Activated naive CD4-positive, alpha-beta T cell treated with anti-CD3 and anti-CD28 coated beads, Interleukin-2, amount 50 U/mL, for 16 hours (primary cell): Measurements from ENCODE around the gene GPR156.
"Not testable (repeated sequence)": the region's sequence is repeated elsewhere in the genome, so short reads cannot be mapped to it uniquely, and the experiment has no call there.

Experiments
- DNase-seq: peaks from one replicate; pipeline ENCODE4 v3.0.0-alpha.2; 2020

The GPR156 gene

DNA sequence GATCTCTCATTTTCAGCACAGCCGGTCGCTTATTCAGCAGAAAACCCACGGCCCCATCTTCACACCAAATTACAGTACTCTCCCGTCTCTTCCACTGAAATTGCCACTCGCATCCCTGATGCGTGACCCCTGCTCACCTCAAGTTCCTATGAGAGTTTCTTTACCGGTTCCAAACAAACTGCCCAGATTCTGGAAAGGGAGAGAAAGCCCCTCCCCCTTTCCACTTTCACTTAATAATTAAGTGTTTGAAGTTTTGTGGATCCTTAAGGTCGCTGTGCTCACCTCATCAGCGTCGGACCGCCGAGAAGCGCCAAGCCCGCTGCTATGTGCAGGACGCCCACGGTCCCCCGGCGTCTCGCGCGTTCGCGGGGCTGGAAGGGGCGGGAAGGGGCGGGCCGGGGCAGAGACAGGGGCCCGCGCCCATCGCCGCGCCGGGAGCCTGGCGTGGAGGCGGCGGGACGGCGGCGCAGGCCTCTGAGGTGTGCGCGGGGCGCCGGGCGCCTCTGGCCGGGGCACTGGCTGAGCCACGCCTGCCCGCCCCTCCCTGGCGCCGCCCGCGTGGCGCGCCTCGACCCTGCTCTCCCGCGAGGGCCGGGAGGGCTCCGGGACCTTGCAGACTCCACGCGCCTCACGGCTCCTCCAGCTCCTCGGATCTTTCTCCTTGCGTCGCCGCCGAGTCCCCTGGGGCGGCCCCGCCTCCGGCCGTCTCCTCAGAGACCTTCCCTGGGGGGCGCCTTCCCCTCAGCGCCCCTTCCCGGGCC, at the start of gene GPR156:
Gene GPR156, minus strand, starts transcription at position 476 of the 761 bp plus-strand sequence. CDS start 41,124 bp downstream, outside the sequence.
- DNase-seq, result no peak

DNA sequence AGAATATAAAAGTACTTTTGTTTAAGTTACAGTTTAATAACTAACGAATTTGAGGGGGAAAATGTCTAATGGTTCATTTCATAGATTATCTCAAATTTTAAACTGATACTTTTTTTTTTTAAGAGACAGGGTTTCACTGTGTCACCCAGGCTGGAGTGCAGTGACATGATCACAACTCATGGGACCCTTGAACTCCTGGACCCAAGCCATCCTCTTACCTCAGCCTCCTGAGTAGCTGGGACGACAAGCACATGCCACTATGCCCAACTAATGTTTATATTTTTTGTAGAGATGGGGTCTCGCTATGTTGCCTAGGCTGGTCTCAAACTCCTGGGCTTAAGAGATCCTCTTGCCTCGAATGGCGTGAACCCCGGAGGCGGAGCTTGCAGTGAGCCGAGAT, 47.6 kb upstream of the GPR156 start:
- DNase-seq, result no peak

DNA sequence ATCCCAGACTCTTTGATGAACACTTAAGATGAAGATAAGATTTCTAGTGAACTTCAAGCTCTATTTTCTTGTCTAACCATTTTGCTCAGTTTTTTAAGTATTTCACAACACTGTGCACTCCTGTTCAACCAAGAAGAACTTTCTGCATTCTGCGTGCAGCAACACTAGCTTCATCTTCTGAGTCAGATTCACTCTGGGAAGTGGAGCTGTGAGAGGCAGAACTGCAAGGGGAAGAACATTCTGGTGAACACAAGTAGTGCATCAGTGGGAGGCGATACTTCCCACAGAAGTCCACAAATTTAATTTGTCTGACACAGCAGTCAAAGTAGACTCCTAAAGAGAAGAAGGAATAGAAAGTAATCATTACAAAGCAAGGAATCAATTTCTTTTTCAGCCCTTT, 46.1 kb upstream of the GPR156 start:
- DNase-seq, result no peak

DNA sequence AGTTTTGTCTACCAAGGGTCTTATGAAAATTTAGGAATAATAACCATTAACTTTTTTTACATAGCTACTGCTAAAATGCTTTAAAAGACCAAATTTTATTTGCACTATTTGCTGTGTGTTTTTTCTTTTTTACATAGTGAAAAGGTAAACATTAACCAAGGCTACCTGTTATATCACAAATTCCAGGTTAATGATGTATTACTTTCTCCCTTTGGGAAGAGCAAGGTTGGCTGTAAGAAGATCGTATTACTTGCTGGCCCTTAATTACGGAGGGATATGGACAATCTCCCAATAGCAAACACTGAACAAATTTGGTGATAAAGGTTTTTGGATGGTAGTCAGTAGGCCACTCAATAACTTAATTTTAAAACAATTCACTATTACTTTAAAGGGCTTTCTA, 41.8 kb upstream of the GPR156 start:
- no peak for DNase-seq

DNA sequence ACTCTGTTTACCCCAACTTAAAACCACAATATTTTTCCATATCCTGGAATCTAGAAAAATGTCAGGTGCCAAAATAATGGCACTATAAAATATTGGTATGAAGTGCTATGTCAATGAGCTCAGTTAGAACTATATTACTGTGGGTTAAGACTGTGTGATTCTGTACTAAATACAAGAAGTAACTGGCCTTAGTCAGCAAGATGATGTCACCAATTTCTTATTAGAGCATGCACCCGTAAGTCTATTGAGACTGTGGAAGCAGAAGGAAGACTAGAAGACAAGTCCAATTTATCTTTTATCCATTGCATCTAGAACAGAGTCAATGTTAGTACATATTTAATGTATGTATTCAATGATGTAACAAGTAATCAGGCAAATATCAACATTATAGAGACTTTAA, 39.2 kb upstream of the GPR156 start:
- no peak for DNase-seq

DNA sequence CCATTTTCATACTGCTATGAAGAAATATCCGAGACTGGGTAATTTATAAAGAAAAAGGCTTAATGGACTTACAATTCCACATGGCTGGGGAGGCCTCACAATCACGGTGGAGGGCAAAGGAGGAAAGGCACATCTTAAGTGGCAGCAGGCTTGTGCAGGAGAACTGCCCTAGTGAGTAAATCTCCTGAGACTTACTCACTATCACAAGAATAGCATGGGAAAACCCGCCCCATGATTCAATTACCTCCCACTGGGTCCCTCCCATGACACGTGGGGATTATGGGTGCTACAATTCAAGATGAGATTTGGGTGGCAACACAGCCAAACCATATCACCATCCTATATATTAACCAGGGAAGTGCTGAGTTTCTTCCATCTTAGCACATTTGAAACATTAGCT, 38.7 kb upstream of the GPR156 start:
- not testable (repeated sequence) for DNase-seq

DNA sequence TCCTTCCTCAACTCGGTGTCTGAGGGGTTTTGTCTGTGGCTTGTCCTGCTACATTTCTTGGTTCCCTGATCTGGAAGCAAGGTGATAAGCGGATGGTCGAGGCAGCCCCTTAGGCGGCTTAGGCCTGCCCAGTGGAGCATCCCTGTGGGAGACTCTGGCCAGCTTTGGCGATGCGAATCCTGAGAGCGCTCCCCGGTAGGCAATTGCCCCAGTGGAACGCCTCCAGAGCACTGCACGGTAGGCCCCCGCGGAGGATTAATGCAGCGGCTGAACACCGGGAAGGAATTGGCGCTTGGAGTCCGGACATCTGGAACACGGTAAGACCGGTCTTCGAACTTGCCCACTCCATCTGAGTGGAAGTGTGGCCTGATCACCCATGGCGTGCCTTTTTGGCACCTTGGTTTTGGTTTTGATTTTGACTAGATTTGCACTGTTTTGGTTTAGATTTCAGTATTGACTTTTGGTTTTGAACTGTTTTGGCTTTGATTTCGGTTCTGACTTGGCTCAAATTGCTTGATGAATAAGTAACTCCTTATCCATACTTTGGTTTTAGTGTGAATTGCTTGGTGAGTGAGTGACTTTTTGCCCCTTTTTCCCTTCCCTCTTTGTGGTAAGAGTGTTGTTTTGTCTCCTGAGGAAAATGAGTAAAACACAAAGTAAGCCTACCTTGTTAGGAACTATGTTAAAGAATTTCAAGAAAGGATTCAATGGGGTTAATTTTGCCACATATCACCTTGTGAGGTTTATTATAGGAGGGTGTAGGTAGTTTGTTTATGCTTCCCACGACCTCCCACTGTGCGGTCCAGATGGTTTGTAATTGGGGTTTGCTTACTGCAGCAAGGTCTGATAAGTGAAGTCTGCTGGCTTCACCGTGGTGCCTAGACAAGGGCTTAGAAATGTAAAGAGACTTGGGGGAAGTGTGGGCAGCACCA, 27.1 kb upstream of the GPR156 start:
- no peak for DNase-seq

DNA sequence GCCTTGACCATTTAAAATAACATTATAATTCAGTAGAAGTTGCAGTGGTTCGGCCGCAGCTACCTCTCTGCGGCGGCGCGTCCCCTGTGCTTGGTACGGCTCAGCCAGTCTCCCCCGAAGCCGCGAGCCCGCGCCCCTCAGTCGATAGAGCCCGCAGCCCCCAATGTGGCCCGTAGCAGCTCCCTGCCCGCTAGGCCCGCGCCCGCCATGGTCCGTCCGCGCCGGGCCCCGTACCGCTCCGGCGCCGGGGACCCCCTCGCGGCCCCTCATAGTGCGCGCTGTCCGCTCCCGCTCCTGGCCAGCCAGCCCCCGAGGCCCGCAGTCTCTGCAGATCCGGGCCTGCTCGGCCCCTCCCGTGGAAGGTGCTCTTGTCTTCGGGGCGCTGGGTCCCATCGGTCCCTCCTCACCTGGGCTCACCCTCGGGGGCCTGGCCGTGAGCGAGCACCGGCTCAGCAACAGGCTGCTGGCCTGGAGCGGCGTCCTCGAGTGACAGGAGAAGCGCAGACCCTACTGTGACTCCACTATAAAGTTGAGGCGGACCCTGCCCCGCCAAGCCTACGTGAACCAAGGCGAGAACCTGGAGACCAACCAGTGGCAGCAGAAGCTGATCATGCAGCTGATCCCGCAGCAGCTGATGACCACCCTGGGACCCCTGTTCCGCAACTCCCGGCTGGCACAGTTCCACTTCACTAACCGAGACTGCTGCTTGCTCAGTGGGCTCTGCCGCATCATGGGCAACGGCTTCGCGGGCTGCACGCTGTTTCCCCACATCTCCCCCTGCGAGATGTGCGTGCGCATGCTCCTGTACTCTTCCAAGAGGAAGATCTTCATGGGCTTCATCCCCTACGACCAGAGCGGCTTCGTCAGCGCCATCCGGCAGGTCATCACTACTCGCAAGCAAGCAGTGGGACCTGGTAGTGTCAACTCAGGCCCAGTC, 21.8 kb upstream of the GPR156 start:
- no peak for DNase-seq

DNA sequence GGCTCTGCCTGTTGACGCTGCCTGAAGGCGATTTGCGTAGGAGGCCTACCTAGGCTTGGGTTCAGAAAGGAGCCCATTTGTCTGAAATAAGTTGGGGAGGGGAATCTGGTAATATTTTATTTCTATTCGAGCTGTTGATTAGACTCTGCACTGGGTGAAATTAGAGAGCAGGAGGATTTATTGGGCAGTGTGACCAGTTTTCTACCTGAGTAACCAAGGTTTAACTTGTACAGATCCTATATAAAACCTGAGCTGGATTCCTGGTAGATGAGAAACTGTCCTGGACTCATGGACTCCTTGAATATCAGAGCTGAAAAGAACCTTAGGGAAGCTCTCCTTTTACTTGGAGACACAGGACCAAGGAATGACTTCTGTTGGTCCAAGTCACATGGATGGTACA, 19.6 kb upstream of the GPR156 start:
- no peak for DNase-seq

DNA sequence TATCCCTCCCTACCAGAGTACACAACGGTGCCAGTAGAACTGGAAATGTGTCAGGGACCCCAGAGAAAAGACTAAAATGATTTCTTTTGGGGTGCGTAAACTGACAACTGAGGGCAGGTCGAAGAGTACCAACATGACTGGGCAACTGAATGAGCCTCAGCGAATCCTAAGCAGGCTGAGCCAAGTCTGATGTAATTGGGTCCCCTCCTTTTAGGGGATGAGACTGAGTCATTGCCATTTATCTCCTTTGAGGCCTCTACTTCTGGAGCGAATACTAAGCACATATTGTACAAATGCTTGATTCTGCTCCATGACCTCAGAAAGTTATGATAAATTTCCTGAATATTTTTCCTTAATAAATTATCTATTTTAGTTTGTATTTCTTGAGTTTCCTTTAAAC, 17.3 kb upstream of the GPR156 start:
- no peak for DNase-seq

DNA sequence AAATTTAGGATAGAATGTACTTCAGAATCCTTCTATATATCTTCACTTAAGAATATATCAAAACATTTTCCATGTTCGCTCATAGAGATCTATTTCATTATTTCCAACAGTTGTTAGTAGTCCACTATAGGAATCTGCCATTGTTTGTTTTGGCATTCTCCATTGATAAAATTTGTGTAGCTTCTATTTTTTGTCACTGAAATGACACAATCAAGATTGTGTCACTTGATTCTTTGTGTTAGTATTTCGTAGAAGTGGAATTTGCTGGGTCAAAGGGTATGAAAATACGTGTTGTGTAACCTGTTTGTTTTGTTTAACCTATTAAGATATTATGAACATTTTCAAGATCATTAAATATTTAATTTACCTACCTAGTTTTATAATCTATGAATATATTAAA, 15.9 kb upstream of the GPR156 start:
- DNase-seq, result no peak

DNA sequence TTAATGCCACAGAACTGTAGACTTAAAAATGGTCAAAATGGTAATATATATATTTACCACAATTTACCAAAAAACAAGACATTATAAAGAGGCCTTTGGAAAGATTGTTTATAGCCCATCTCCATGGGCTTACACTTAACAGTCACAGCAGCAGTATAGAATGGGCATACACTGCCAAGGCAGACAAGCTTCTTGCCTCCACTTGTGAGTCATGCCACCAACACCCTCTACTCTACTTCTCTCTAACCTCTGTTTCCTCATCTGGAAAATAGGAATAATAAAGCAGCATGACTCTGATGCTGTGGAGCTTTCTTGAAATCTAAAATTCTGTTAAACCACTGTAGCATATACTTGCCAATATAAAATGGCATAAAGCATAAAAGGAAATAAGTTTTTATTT, 14.4 kb upstream of the GPR156 start:
- no peak for DNase-seq

DNA sequence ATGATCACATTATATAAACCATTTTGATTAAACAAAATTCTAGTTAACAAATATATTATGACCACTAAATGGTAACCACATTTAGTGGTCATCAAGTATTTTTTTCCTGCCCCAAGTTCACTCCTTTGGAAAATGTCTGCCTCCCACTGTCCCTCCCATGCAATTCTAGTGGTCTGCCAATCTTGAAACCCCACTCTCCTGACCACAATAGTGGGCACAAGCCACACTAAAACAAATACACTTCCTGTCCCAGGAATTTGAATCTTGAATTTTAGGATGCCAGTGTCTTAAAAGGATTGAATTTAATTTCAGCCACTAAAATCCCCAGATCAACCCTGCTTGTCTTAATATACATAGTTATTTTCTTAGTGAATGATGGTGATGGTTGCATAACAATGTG, 14.0 kb upstream of the GPR156 start:
- no peak for DNase-seq

DNA sequence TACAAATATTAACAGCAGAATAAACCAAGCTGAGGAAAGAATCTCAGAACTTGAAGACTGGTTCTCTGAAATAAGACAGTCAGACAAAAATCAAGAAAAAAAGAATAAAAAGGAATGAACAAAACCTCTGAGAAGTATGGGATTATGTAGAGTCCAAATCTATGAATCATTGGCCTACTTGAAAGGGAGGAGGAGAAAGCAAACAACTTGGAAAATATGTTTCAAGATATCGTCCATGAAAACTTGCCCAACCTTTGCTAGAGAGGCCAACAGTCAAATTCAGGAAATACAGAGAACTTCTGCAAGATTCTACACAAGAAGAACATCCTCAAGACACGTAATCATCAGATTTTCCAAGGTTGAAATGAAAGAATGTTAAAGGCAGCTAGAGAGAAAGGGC, 6.5 kb upstream of the GPR156 start:
- not testable (repeated sequence) for DNase-seq

DNA sequence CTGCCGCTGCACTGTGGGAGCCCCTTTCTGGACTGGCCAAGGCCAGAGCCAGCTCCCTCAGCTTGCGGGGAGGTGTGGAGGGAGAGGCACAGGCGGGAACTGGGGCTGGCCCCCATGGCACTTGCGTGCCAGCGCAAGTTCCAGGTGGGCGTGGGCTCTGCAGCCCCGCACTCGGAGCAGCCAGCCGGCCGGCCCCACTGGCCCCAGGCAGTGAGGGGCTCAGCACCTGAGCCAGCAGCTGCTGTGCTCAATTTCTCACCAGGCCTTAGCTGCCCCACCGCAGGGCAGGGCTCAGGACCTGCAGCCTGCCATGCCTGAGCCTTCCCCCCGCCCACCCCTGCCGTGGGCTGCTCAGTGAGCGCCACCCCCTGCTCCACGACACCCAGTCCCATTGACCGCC, 4.6 kb upstream of the GPR156 start:
- DNase-seq, result no peak

DNA sequence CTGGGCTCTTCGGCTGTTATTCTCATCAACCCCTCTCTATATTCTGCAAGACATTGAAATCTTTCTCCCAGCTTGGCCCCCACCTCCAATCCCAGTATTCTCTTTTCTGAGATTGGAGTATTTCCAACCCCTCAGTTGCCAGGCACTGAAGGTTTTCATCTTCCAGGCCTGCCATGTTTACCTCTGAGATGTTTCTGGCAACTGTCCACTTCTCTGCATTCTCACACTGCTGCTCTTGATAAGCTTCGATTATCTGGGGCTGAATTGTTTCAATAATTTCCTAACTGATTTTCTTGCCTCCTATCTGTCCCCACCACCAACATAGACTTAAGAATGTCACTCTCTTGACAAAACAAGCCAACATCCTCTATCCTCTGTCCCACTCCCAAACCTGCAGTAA, 1.4 kb upstream of the GPR156 start:
- DNase-seq, result no peak

DNA sequence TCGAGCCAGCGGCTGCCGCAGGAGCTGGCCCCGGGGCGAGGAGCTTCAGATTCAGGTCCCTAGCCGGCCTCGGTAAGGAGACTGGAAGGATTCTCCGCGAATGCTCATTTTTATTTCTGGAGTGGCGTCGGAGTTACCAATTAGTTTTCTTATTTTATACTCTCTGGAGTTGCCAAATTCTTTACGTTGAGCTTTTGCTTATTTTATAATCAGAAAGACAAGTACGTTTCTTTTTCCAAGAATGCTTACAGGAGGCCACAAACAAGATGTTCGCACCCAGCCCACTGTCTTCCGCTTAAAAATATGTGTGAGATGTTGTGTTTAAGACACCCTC, 453 bp upstream of the GPR156 start:
- DNase-seq, result no peak

DNA sequence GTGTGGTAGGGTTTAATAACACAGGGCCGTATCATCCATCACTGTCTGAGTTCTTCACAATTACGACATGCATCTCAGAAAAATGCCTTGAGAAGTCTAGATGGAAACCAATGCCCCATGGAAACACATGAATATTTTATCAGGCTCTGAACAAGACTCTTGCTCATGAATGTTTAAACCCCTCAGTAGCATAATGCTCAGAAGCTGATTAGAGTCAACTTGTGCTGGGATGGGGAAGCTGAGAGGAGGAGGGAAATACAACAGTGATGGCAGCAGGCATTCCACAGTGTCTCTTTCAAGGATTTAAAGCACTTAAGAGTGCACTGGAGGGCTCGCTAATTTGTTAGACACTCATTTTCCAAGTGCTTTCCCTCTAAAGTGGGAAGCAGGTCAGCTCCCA, 3.8 kb downstream of the GPR156 start:
- no peak for DNase-seq

DNA sequence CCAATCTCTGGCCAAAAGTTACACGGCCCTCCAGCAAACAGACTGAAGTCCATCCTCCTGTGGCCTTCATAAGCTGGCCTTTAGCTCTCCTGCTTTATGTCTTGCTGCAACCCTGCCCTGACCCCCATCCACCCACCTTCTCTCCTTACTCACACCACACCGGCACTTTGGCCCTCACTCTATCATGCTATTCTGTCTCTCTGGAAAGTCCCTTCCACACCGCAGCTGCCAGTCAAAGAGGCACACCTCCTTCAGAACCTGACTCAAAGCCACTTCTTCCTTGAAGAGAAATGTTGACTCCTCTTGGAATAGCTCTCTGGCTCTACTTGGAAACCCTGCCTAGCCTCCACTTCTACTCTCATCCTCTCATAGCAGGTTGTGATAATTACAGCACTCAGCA, 4.5 kb downstream of the GPR156 start:
- no peak for DNase-seq

DNA sequence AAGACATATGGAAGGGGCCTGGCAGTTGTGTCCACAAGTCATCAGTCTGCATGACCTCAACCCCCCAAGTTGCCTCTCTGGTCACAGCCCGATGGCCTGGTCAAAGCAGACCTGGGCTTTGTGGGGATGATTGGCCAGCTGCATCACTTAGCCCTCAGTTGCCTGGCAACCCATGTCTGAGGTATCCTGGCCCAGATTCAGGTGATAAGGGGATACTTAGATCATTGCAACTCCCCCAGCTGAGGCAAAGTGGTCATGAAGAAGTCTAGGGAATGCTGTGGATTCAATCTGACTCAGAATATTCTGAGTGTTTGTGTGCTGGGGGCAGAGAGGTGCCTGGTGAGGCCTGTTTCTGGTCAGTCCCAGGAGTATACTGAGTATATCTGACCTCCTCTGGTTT, 5.0 kb downstream of the GPR156 start:
- DNase-seq, result no peak

DNA sequence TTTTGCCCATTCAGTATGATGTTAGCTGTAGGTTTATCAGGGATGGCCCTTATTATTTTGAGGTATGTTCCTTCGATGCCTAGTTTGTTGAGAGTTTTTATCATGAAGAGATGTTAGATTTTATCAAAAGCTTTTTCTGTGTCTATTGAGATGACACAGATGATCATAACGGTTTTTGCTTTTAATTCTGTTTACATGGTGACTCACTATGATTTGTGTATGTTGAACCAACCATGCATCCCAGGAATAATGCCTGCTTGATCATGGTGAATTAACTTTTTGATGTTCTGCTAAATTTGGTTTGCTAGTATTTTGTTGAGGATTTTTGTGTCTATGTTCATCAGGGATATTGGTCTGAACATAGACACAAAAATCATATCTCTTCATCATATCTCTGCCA, 8.3 kb downstream of the GPR156 start:
- no peak for DNase-seq

DNA sequence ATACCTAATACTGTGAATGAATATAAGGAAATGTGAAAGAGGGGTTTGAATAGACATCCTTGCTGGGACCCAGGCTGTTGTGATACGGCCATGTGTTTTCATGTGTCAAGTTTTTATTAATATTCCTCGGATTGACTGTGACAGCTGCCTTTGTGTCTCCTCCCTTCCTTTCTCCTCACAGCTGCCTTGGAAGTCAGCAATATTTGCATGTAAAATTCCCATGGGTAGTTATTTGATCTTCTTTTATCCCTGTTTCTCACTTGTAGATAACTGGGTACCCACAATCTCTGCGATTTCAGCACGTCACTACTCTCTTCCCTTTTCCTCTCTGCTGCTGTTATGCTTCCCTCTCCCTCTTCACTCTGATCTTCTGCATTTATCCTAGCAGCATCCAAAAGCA, 9.4 kb downstream of the GPR156 start:
- no peak for DNase-seq

DNA sequence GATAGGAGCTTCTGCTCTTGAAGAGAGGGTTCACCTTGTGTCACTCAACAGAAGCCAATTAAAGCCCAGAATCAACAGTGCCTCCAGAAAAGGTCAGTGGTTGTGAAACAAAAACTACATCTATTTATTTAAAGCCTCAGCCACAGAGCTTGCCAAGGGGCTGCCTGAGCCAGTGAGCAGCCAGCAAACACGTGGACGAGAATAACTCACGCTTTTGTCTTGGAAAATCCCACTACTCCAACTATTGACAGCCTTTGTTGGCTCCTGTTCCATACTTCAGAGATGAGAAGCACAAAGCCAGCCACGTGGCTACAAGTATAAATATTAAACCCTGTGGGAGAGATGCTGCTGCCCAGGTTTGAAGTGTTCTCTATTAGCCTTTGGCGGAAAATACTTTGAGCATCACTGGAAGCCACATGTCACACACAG, 10.3 kb downstream of the GPR156 start:
- no peak for DNase-seq
